NOMO-1 (cell line): ENCODE results near the gene EEF1AKMT2.
"Not testable (repeated sequence)": the region's sequence is repeated elsewhere in the genome, so short reads cannot be mapped to it uniquely, and the experiment has no call there.

ENCODE experiments used
- DNase-seq, 2 experiments: peaks; one replicate each; lab custom pipeline; 2025; ENCODE audit not compliant: unreplicated experiment in 2 of 2; lab: John Stamatoyannopoulos, UW

The EEF1AKMT2 gene

DNA sequence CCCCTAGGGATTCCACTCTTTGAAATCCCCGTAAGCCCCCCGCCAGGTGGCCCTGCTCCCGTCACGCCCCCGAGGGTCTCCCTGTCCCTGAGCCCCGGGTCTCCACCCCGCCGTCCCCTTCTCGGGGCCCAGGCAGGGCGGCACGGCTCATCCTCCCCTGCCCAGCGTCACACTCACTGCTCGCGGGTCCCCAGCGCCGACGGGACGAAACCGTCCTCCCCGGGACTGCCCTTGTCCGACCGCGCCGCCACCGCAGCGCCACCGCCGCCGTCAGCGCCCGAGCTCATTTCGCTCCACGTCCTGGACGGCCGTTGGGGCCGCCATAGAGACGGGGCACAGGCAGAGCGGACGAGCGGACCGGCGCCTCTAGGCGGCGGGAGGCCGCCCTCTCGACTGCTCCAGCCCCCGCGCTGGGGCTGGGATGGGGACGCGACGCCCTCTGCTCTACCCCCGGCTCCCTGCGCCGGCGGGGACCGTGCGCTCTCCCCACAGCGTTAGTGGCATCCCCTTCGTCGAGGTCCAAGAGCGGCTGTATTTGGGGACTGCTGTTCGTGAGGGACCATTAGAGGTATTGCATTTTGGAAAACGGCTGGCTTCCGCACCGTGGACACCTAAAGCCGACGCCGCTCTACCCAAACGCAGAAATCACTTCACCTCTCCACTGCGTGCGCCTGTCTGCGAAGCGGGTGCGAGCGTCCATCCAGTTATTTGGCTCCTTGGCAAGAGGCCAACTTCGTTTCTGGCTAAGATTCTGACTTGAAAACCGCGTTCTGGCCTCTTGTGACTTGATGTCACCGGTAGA, at the start of gene EEF1AKMT2:
Gene EEF1AKMT2, minus strand, starts transcription at position 341 of the 802 bp plus-strand sequence. Its CDS starts 54 bp downstream, at position 287.
- DNase-seq, result peak; percentile 75 to 85

DNA sequence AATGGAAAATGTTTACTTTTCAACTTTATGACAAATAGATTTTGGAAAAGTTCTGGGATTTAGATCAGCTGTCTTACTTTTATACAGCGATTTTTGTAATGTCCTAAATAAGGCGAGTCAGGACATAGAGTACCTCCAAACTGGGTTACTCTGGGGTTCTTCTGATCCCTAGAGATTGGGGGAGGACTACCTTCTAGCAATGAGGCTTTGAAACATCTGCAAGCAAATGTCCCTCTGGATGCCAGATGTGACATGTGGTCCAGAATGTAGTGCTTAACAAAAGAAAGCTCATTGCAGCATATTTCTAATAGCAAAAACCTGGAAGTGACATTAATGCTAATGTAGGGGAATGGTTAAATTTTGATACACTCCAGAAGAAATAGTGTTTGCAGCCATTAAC, 46.0 kb upstream of the EEF1AKMT2 start:
- no peak for DNase-seq

GRCh38 chr10:124831116-124831515, 39.4 kb upstream of the EEF1AKMT2 start:
- no peak for DNase-seq

DNA sequence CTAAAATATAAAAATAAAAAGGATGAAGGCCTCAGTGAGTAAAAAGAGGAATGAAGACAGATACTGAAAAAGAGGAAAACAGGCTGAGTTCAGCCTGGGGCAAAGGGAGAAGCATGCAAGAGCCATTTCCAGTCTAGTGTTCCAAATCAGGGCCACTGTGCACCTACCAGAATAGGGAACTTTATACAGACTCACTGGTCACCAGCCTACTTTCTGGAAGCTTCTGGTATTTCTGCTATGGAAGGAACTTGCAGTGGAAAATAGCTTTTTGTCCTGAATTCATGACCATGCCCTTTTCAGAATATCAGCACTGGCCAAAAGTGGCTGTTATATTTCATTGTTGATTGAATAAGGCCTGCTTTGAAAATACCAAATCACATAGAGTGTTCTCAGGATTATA, 38.8 kb upstream of the EEF1AKMT2 start:
- no peak for DNase-seq

- DNase-seq, result no peak
These were observed 37.9 kb upstream of the EEF1AKMT2 start for GRCh38 chr10:124829447-124830115.

DNA sequence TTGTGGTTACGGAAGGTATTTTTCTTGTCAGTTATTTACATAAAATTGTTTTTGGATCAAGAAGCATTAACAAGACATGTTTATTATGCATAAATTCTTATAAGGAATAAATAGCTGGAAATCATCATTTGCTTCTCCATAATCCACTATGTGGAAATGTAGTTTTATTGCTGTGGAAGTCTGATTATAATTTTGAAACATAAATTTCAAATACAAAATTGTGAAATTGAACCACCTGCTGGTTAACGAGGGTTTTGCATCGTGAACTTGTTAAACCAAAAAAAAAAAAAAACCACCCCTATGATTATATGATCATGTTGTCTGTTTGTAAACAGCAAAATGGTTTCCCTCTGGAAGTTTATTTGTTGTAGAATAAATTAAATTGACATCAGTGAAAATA, 35.8 kb upstream of the EEF1AKMT2 start:
- peak in 1 of 2 experiments; percentile 30 for DNase-seq

- DNase-seq, result no peak
These were observed 34.6 kb upstream of the EEF1AKMT2 start for GRCh38 chr10:124826262-124826661.

DNA sequence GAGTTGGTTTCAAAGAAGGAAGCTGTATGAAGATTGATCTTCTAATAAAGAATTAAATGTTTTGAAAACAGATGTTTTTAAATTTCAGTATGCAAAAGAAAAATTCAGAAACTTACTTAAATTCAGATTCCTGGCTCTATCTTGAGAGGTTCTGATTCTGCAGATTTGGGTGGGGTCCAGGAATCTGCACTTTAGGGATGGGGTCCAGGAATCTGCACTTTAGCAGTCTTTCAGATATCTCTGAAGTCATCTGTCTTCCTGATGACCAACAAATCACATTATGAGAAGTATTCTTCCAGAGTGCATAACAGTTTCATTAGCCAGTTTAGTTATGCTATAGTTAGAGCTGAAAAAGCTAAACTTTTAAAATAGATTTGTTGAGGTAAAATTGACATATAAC, 34.0 kb upstream of the EEF1AKMT2 start:
- DNase-seq, result no peak

GRCh38 chr10:124824932-124825331, 33.2 kb upstream of the EEF1AKMT2 start:
- not testable (repeated sequence) for DNase-seq

GRCh38 chr10:124824507-124824906, 32.8 kb upstream of the EEF1AKMT2 start:
- no peak for DNase-seq

DNA sequence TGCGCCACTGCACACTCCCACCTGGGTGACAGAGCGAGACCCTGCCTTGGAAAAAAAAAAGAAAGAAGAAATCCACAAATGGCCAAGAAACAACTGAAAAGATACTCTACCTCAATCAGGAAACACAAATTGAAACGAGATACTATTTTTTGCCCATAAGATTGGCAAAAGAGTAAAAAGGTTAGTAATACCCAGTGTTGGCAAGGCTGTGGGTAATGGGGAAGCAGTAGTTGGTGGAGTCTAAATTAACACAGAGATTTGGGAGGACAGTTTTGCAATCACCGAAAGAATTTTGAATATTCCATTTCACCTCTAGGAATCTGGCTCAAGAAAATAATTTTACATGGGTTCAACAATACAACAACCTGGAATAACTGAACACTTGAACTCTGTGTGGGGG, 29.8 kb upstream of the EEF1AKMT2 start:
- no peak for DNase-seq

DNA sequence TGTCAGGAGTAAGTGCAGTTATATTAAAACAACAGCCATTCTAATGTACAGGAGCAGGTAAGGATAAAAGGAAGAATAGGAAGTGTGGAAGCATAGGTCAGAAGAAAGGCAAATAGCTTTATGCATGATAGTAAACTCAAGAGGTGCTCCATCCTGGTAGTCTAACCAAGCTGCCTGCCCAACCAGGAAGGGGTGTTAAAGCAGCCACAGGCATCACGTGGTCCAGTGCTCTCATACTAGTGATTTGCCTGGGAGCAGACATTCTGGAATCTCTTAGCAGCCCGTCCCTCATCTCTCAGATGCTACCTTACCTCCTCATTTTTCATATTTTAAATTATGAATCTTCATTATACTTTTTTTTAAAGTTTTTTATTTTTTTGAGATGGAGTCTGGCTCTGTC, 28.4 kb upstream of the EEF1AKMT2 start:
- no peak for DNase-seq

- peak; percentile 20 to 86 for DNase-seq
These were observed 10.6 kb upstream of the EEF1AKMT2 start for GRCh38 chr10:124802313-124802675.

DNA sequence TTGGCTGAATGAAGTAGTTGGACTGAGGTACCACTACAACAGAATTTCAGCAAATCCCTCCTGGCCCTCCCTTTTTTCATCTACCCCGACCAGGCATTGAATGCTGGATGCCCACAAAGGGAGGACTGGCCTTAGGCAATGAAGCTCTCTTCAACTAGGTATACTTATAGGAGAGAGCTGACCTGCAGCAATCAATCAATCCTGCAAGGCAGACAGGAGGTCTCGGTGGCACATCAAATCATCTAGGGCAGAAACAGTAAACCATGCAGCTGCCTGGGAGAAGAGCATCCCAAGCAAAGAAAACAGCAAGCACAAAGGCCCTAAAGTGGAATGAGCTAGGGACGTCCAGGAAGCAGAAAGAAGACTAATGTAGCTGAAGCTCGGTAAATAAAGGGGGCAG, 7.5 kb upstream of the EEF1AKMT2 start:
- no peak for DNase-seq

GRCh38 chr10:124798781-124799180, 7.1 kb upstream of the EEF1AKMT2 start:
- no peak for DNase-seq

GRCh38 chr10:124798364-124798763, 6.7 kb upstream of the EEF1AKMT2 start:
- no peak for DNase-seq

DNA sequence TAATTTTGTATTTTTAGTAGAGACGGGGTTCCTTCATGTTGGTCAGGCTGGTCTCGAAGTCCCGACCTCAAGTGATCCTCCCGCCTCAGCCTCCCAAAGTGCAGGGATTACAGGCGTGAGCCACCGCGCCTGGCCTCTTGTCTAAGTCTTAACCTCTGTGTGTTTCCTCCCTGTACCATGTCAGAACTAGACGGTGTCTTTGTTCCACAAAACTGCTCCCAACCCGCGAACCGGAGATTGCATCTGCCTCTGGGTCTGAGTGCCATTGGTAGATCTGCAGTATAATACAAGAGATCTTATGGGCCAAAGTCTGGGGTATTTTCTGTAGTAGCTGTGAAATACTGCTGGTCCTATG, 1.3 kb upstream of the EEF1AKMT2 start:
- no peak for DNase-seq

- not testable (repeated sequence) for DNase-seq
These were observed 8.8 kb downstream of the EEF1AKMT2 start for GRCh38 chr10:124782900-124783299.

DNA sequence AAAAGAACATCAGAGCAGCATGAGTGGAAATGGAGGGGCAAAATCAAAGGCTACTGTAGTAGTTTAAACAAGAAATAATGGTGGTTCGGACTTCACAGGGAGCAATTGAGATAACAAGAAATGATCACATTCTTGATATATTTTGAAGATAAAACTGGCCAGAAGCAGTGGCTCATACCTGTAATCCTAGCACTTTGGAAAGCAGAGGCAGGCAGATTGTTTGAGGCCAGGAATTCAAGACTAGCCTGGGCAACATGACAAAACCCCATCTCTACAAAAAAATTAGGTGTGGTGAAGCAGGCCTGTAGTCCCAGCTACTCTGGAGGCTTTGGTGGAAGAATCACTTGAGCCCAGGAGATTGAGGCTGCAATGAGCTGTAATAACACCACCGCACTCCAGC, 22.9 kb downstream of the EEF1AKMT2 start:
- DNase-seq, result no peak

- DNase-seq, result no peak
These were observed 26.4 kb downstream of the EEF1AKMT2 start for GRCh38 chr10:124765256-124765655.

DNA sequence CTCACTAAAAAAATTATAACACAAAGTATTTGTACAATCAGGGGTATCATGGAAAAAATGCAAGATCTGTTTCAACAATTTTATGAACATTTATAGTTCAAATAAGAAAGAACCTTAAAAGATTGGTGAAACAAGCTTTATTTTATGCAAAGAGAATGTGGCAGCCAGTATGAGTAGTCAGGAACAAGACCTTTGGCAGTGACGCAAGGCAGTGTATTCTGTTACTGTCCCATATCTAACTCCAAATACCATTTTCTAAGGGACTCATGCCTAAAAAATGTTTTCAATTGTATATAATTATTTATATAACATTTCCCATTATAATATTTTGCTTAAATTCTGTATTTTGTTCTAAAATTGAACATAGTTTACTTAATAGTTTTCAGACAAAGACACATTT, 28.4 kb downstream of the EEF1AKMT2 start:
- DNase-seq, result no peak

DNA sequence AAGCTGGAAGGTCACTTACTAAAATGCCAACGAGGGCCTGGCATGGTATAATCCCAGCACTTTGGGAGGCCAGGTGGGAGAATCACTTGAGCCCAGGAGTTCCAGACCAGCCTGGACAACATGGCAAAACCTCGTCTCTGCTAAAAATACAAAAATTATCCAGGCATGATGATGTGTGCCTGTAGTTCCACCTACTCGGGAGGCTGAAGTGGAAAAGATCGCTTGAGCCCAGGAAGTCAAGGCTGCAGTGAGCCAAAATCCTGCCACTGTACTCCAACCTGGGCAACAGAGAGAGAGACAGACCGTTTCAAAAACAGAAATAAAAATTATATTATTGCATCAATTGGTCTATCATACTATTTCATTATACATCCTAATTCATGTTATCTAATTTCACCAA, 29.4 kb downstream of the EEF1AKMT2 start:
- DNase-seq, result no peak
